Tibial nerve (tissue), 4 donors: ENCODE results near the gene CTAG2.

Experiments used
- EP300 ChIP-seq, 2 donors: sonication (generic); formaldehyde crosslinking; IDR thresholded peaks; one replicate each; pipeline ENCODE4 v1.6.1; 2017; ENCODE audit warnings: antibody characterized with exemption in 2 of 2, mild to moderate bottlenecking in 1 of 2
- POLR2A ChIP-seq, 2 donors: fragments of 450-650 bp; IDR thresholded peaks; one replicate each; pipeline ENCODE4 v1.6.1; 2017; ENCODE audit warnings: antibody characterized with exemption in 2 of 2, mild to moderate bottlenecking in 2 of 2, moderate library complexity in 2 of 2
- TF ChIP-seq, protein P1 (sequence below), 5 experiments: fragments of 200-600 bp in 3 of 5; fragments of 450-650 bp in 2 of 5; sonication (generic) in 3 of 5; IDR thresholded peaks; one replicate each; pipeline ENCODE4 v1.5.1; 2016 to 2019; ENCODE audit warnings: antibody characterized with exemption in 5 of 5, mild to moderate bottlenecking in 3 of 5, moderate library complexity in 2 of 5

DNA sequence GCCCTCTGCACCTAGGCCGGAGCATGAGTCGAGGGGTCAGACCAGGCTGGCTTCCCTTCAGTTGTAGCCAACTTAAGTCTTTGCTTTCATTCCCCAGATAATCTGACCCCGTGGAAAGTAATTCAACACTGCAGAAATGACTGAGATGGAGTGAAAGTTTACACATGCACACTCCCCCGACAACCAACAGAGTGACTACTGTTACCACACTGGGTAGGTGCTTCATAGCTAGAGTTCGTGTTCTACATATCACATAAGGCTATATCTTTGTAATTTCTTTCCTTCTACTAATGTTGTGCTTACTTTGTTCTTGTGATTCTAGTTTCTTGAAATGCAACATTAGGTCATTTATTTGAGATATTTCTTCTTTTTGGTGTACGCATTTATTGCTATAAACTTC is 7.2 kb upstream of the CTAG2 start:
- TF ChIP-seq, protein P1, sequence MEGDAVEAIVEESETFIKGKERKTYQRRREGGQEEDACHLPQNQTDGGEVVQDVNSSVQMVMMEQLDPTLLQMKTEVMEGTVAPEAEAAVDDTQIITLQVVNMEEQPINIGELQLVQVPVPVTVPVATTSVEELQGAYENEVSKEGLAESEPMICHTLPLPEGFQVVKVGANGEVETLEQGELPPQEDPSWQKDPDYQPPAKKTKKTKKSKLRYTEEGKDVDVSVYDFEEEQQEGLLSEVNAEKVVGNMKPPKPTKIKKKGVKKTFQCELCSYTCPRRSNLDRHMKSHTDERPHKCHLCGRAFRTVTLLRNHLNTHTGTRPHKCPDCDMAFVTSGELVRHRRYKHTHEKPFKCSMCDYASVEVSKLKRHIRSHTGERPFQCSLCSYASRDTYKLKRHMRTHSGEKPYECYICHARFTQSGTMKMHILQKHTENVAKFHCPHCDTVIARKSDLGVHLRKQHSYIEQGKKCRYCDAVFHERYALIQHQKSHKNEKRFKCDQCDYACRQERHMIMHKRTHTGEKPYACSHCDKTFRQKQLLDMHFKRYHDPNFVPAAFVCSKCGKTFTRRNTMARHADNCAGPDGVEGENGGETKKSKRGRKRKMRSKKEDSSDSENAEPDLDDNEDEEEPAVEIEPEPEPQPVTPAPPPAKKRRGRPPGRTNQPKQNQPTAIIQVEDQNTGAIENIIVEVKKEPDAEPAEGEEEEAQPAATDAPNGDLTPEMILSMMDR (IDR thresholded peaks at IDR 0.05): no peak
- TF ChIP-seq POLR2A (IDR thresholded peaks at IDR 0.05) (no peak), EP300 (IDR thresholded peaks at IDR 0.05) (no peak)
